ENCODE measurements around the gene DHRS13.
"Not testable (repeated sequence)": the region's sequence is repeated elsewhere in the genome, so short reads cannot be mapped to it uniquely, and the experiment has no call there.

The DHRS13 gene

GRCh38 chr17:28882154-28882895 is 20.6 kb downstream of the DHRS13 start:
- DNase-seq (ENCODE audit: low read depth): no peak

GRCh38 chr17:28881533-28882056 is 21.3 kb downstream of the DHRS13 start:
- DNase-seq (ENCODE audit: low read depth): no peak

- no peak for DNase-seq (ENCODE audit: low read depth)
Observed at GRCh38 chr17:28880572-28880945, 22.3 kb downstream of the DHRS13 start.

GRCh38 chr17:28879886-28880571 is 22.9 kb downstream of the DHRS13 start:
- no peak for DNase-seq (ENCODE audit: low read depth)

GRCh38 chr17:28878981-28879380 is 23.9 kb downstream of the DHRS13 start:
- DNase-seq (ENCODE audit: low read depth): peak; percentile 29

GRCh38 chr17:28878158-28878910 is 24.5 kb downstream of the DHRS13 start:
- no peak for DNase-seq (ENCODE audit: low read depth)

- DNase-seq (ENCODE audit: low read depth): not testable (repeated sequence)
Observed at GRCh38 chr17:28877150-28877711, 25.6 kb downstream of the DHRS13 start.

- no peak for DNase-seq (ENCODE audit: low read depth)
Observed at GRCh38 chr17:28875848-28876550, 26.9 kb downstream of the DHRS13 start.

- DNase-seq (ENCODE audit: low read depth): no peak
Observed at GRCh38 chr17:28874750-28875149, 28.1 kb downstream of the DHRS13 start.

- DNase-seq (ENCODE audit: low read depth): no peak
Observed at GRCh38 chr17:28873839-28874238, 29.0 kb downstream of the DHRS13 start.

- DNase-seq (ENCODE audit: low read depth): no peak
Observed at GRCh38 chr17:28871056-28871579, 31.8 kb downstream of the DHRS13 start.

GRCh38 chr17:28867276-28867675 is 35.6 kb downstream of the DHRS13 start:
- no peak for DNase-seq (ENCODE audit: low read depth)

GRCh38 chr17:28865946-28866752 is 36.7 kb downstream of the DHRS13 start:
- DNase-seq (ENCODE audit: low read depth): no peak

- DNase-seq (ENCODE audit: low read depth): no peak
Observed at GRCh38 chr17:28864991-28865849, 37.7 kb downstream of the DHRS13 start.

- no peak for DNase-seq (ENCODE audit: low read depth)
Observed at GRCh38 chr17:28863953-28864352, 38.9 kb downstream of the DHRS13 start.

GRCh38 chr17:28862561-28862960 is 40.3 kb downstream of the DHRS13 start:
- DNase-seq (ENCODE audit: low read depth): no peak

- DNase-seq (ENCODE audit: low read depth): no peak
Observed at GRCh38 chr17:28861393-28862203, 41.3 kb downstream of the DHRS13 start.

GRCh38 chr17:28860363-28860808 is 42.5 kb downstream of the DHRS13 start:
- no peak for DNase-seq (ENCODE audit: low read depth)

Data from fibroblast of gingiva (primary cell).